Coronary artery (tissue), 2 donors: ENCODE results near the gene LRRC28.
A peak's percentile ranks its signal among the peaks of the same experiment; 100 is the strongest.

ENCODE experiments used
- DNase-seq: peaks from one replicate; pipeline ENCODE4 v3.0.0-alpha.2; 2017; ENCODE audit warnings: low spot score
- H3K27ac ChIP-seq, 2 donors: fragments of 200-600 bp; sonication (generic); one replicate each; pipeline ENCODE4 v1.5.1; 2016 to 2019
- H3K4me3 ChIP-seq: fragments of 200-600 bp; sonication (generic); 2 replicates; pipeline ENCODE4 v1.5.1; 2016; ENCODE audit warnings: mild to moderate bottlenecking, moderate library complexity
- TF ChIP-seq, protein P1 (sequence below): fragments of 200-600 bp; sonication (generic); IDR thresholded peaks from one replicate; pipeline ENCODE4 v1.5.1; 2019; ENCODE audit warnings: antibody characterized with exemption

LRRC28 gene

DNA sequence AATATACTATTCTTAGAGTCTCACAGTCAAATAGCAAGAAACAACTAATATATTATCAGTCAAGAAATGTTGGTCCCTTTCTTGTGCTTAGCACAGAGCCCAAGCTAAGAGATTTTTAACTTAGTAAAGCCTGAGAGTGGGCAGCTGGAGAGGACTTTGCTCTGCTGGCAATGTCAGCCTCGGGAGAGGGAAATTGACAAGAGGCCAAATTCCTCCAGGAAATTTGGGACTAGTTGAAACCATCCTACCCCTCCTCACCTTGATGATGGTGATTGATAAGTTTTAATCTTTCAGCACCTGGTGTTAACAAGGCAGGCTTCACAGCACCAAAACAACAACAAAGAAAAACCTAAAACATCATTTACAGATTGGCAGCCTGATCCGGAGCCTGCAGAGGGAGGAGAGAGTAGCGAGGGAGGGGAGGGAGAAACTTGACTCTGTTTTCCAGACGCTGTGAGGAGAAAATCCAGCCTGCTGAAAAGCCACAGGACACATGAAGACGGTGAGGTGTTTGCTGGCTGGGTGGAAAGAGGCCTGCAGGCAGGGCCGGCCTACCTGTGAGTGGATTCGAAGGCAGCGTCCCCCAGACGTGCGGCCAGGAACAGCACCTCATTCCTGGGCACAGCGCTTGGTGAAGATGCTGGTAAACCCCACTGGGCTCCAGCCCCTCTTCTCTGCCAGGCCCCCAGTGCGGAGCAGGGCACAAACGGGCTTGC is 150.9 kb downstream of the LRRC28 start:
- H3K27ac ChIP-seq, result peak overlapping the region; percentile 40 to 46
- no peak overlapping the region for H3K4me3 ChIP-seq
- TF ChIP-seq, protein P1, sequence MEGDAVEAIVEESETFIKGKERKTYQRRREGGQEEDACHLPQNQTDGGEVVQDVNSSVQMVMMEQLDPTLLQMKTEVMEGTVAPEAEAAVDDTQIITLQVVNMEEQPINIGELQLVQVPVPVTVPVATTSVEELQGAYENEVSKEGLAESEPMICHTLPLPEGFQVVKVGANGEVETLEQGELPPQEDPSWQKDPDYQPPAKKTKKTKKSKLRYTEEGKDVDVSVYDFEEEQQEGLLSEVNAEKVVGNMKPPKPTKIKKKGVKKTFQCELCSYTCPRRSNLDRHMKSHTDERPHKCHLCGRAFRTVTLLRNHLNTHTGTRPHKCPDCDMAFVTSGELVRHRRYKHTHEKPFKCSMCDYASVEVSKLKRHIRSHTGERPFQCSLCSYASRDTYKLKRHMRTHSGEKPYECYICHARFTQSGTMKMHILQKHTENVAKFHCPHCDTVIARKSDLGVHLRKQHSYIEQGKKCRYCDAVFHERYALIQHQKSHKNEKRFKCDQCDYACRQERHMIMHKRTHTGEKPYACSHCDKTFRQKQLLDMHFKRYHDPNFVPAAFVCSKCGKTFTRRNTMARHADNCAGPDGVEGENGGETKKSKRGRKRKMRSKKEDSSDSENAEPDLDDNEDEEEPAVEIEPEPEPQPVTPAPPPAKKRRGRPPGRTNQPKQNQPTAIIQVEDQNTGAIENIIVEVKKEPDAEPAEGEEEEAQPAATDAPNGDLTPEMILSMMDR, result no peak
- no peak for DNase-seq

DNA sequence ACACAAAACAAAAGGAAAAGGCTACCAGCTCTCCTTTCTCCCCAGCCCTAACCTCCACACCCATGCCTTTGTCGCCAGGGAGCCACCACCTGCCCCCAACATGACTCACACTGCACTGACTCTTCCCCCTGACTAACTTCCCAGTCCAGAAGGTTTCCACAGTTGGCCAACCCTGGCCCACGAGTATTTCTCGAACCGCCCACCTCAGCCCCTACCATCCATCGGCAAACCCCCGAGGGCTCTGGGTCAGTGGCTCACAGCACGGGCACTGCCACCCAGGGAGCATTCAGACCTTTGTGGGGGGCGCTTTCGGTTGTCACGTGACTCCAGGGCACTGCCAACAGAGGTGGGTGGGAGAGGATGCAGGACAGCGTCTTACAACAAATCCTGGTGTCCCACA is 152.3 kb downstream of the LRRC28 start:
- TF ChIP-seq, protein P1, result no peak
- DNase-seq, result no peak
- Histone ChIP-seq H3K4me3 (no peak overlapping the region), H3K27ac (no peak overlapping the region)

DNA sequence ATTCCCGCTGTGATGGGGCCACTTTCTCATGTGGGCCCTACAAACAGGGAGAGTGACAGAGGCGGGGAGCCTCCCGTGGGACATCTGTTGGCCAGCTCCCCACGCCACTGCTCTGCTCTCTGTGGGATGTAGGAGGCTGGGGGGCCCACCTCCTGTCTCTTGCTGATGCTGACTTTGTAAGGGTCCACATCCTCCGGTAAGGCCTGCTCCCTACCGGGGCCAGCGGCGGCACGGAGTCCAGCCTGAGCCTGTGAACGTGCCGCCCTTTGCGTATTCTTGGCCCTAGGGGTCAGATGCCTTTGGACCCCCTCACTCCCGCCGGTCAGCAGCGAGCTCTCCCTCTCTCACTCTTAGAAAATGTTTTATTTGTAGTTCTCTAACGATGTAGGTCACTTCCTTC is 153.2 kb downstream of the LRRC28 start:
- TF ChIP-seq, protein P1, result no peak
- DNase-seq, result no peak
- Histone ChIP-seq H3K27ac (no peak overlapping the region), H3K4me3 (no peak overlapping the region)

DNA sequence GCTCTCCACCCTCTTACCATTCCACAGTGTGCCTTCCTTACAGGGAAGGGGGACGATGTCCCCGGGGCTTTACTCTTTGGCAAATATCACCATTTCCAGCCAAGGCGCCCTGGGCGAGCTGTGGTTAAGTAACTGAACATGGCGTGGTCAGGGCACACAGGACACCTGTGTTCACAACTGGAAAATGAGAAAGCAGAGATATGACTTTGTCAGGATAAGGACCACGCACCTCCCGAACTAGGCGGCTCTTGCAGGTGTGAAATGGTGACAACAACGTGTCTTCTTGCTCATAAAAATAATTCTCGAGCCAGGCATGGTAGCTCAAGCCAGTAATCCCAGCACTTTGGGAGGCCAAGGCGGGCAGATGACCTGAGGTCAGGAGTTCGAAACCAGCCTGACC is 154.8 kb downstream of the LRRC28 start:
- no peak for DNase-seq
- TF ChIP-seq, protein P1, result no peak
- no peak overlapping the region for H3K4me3 ChIP-seq
- H3K27ac ChIP-seq, result no peak overlapping the region

DNA sequence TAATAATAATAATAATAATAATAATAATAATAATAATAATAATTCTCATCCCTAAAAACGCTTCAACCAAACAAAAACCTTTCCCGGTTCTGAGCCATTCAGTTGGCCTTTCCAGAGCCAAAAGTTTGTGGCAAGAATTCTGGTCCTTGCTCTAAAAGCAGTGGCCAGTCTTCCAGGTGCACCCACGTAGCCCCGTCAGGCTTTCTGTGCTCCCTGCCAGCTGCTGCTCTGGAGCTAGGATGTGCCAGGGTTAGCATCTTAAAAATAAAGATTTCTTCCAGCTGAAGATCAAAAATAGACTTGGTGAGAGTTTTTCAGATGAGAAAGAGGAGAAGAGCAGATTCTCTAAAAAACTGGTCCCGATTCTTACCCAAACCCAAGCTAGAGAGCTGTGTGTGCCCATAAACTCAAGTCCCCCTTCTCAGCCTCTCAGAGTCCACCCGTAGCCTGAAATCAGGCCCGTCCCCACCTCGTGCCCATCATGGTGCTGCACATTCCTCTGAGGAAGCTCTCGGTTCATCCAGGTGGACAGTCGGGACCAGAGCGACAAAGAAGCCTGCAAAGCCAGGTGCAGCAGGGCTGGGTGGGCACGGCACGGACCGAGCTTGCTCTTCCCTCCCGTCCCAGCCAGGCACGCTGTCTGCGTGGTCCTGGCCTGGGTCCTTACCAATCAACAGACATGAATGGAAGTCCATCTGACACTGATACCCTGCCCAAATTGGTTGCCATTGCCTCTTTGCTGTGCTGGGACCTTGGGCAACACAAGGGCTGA is 155.6 kb downstream of the LRRC28 start:
- TF ChIP-seq, protein P1, result no peak
- H3K27ac ChIP-seq, result peak overlapping the region in 1 of 2 donors; percentile 68
- H3K4me3 ChIP-seq, result no peak overlapping the region
- no peak for DNase-seq

DNA sequence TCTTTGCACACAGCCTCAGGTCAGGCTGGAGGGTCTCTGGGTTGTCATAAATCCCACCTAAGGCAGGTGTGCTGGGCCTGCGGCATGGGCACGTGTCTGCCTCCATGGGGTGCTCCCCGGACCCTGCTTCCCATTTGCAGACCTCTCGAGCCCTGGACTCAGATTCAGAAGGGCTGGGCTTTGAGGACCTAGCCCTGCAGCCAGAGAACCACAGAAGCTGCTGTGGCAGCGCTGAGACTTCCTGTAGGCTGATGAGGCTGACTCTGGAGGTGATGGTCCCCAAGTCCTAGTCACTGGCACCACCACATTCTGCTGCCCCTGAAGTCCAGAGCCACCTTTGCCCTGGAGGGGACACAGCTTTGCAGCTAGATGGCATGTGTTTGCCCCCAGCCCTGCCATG is 156.4 kb downstream of the LRRC28 start:
- TF ChIP-seq, protein P1, result no peak
- Histone ChIP-seq H3K27ac (peak overlapping the region; percentile 2 to 68), H3K4me3 (no peak overlapping the region)
- peak; percentile 74 for DNase-seq
